GM18526 (cell line): ENCODE measurements around the gene TXNRD2.

ENCODE experiments used
- POLR2A ChIP-seq: IDR thresholded peaks from 3 replicates; pipeline ENCODE4 v1.6.1; 2011; ENCODE audit not compliant: insufficient read length; ENCODE audit errors: extremely low read depth

The TXNRD2 gene

GRCh38 chr22:19843107-19843856 lies 98.3 kb downstream of the TXNRD2 start:
- no peak for TF ChIP-seq POLR2A

GRCh38 chr22:19842393-19843106 lies 99.1 kb downstream of the TXNRD2 start:
- TF ChIP-seq POLR2A: no peak

GRCh38 chr22:19841641-19842392 lies 99.8 kb downstream of the TXNRD2 start:
- TF ChIP-seq POLR2A: no peak

- no peak for TF ChIP-seq POLR2A
Measured at GRCh38 chr22:19840955-19841640, 100.5 kb downstream of the TXNRD2 start.

- no peak for TF ChIP-seq POLR2A
Measured at GRCh38 chr22:19840059-19840458, 101.6 kb downstream of the TXNRD2 start.

GRCh38 chr22:19837915-19838314 lies 103.7 kb downstream of the TXNRD2 start:
- TF ChIP-seq POLR2A: no peak

GRCh38 chr22:19836512-19836911 lies 105.1 kb downstream of the TXNRD2 start:
- no peak for TF ChIP-seq POLR2A

GRCh38 chr22:19834599-19834998 lies 107.0 kb downstream of the TXNRD2 start:
- no peak for TF ChIP-seq POLR2A

- no peak for TF ChIP-seq POLR2A
Measured at GRCh38 chr22:19832476-19833108, 109.0 kb downstream of the TXNRD2 start.

- no peak for TF ChIP-seq POLR2A
Measured at GRCh38 chr22:19831016-19831415, 110.6 kb downstream of the TXNRD2 start.

GRCh38 chr22:19828035-19828401 lies 113.6 kb downstream of the TXNRD2 start:
- TF ChIP-seq POLR2A: no peak

- TF ChIP-seq POLR2A: no peak
Measured at GRCh38 chr22:19827341-19828034, 114.1 kb downstream of the TXNRD2 start.

GRCh38 chr22:19826619-19826950 lies 115.0 kb downstream of the TXNRD2 start:
- TF ChIP-seq POLR2A: no peak

GRCh38 chr22:19825904-19826618 lies 115.6 kb downstream of the TXNRD2 start:
- no peak for TF ChIP-seq POLR2A
